ENCODE results near the gene TMC4.
"Not testable (repeated sequence)": the region's sequence is repeated elsewhere in the genome, so short reads cannot be mapped to it uniquely, and the experiment has no call there.

Gene TMC4

GRCh38 chr19:54172471-54173358 is at the start of gene TMC4:
TMC4 (minus strand) TSS chr19:54173160; CDS start chr19:54173117, 43 bp downstream.
- peak; percentile 9 for DNase-seq

- not testable (repeated sequence) for DNase-seq
These were observed 49.0 kb upstream of the TMC4 start for GRCh38 chr19:54221947-54222346.

- DNase-seq = not testable (repeated sequence)
These were observed 46.7 kb upstream of the TMC4 start for GRCh38 chr19:54219702-54220101.

GRCh38 chr19:54218960-54219661 is 46.2 kb upstream of the TMC4 start:
- no peak for DNase-seq

- DNase-seq = no peak
These were observed 45.3 kb upstream of the TMC4 start for GRCh38 chr19:54218259-54218658.

GRCh38 chr19:54217517-54218247 is 44.7 kb upstream of the TMC4 start:
- DNase-seq = not testable (repeated sequence)

- no peak for DNase-seq
These were observed 43.9 kb upstream of the TMC4 start for GRCh38 chr19:54216869-54217268.

GRCh38 chr19:54214734-54215133 is 41.8 kb upstream of the TMC4 start:
- not testable (repeated sequence) for DNase-seq

- DNase-seq = not testable (repeated sequence)
These were observed 41.3 kb upstream of the TMC4 start for GRCh38 chr19:54214217-54214616.

GRCh38 chr19:54211235-54211634 is 38.3 kb upstream of the TMC4 start:
- no peak for DNase-seq

GRCh38 chr19:54209811-54210494 is 37.0 kb upstream of the TMC4 start:
- peak; percentile 81 for DNase-seq

- DNase-seq = peak; percentile 24
These were observed 36.3 kb upstream of the TMC4 start for GRCh38 chr19:54209058-54209810.

GRCh38 chr19:54208784-54209057 is 35.8 kb upstream of the TMC4 start:
- DNase-seq = peak; percentile 25

- DNase-seq = peak; percentile 29
These were observed 35.2 kb upstream of the TMC4 start for GRCh38 chr19:54207983-54208783.

GRCh38 chr19:54207676-54207982 is 34.7 kb upstream of the TMC4 start:
- DNase-seq = no peak

GRCh38 chr19:54207193-54207592 is 34.2 kb upstream of the TMC4 start:
- DNase-seq = not testable (repeated sequence)

GRCh38 chr19:54206831-54207177 is 33.8 kb upstream of the TMC4 start:
- DNase-seq = no peak

- no peak for DNase-seq
These were observed 33.3 kb upstream of the TMC4 start for GRCh38 chr19:54206030-54206830.

- DNase-seq = no peak
These were observed 32.0 kb upstream of the TMC4 start for GRCh38 chr19:54204767-54205468.

- no peak for DNase-seq
These were observed 30.2 kb upstream of the TMC4 start for GRCh38 chr19:54203151-54203611.

Data from eye (tissue), 1 donor.